ENCODE results near the gene RPS6KC1. TPM values are rescaled to one million over a fixed set of nuclear protein-coding genes. Genes with fewer than 3 reads are reported as not detected.

The RPS6KC1 gene
- total RNA-seq, 1 experiment from 2014 or later = 16.9 TPM

- DNase-seq = no peak
- H4K91ac ChIP-seq (ENCODE audit: insufficient read length, low read depth, low read length) = no peak overlapping the region
- H3K23me2 ChIP-seq (ENCODE audit: insufficient read length, low read depth, low read length, poor library complexity, severe bottlenecking) = no peaks in the 10 kb centered on the region
- H2BK20ac ChIP-seq (ENCODE audit: low read depth, low read length, poor library complexity, severe bottlenecking) = no peak overlapping the region
- H2BK15ac ChIP-seq (ENCODE audit: low read depth, low read length) = no peak overlapping the region
- WGBS (ENCODE audit: extremely low coverage, insufficient read length, low lambda C conversion rate) = no CpG with 5 or more reads among the region's 4 CpGs
- TF ChIP-seq CTCF (conservative IDR thresholded peaks at IDR 0.05) = no peak
- H2AK5ac ChIP-seq (ENCODE audit: insufficient read length, low read length) = no peak overlapping the region
- Mint-ChIP-seq H3K9me3 (no peaks in the 10 kb centered on the region), H3K4me1 (peaks cover 0 to 2% of the 10 kb centered on the region in 2 experiments; a peak in 1 of 4 replicates), H3K27me3 (ENCODE audit: low read depth) (no peaks in the 10 kb centered on the region), H3K27ac (no peak overlapping the region), H3K4me3 (no peak overlapping the region), H3K36me3 (ENCODE audit: insufficient read depth in 1 of 3, low read depth in 3 of 3) (no peaks in the 10 kb centered on the region)
- no peak overlapping the region for H3K4ac ChIP-seq (ENCODE audit: low read depth, low read length)
- no peak overlapping the region for H2BK120ac ChIP-seq (ENCODE audit: low read depth, low read length, poor library complexity, severe bottlenecking)
- H3K23ac ChIP-seq (ENCODE audit: insufficient read length, low read depth, low read length) = no peak overlapping the region
- H2BK5ac ChIP-seq (ENCODE audit: insufficient read length, low read length) = no peak overlapping the region
- no peaks in the 10 kb centered on the region for H4K20me1 ChIP-seq (ENCODE audit: control insufficient read depth, insufficient read depth, insufficient read length)
- H3K4me1 ChIP-seq (ENCODE audit: insufficient read depth, low read length) = no peaks in the 10 kb centered on the region
- H3K18ac ChIP-seq (ENCODE audit: insufficient read length, low read depth, low read length) = no peak overlapping the region
- H4K8ac ChIP-seq (replicated peaks; ENCODE audit: insufficient read length, low read depth, low read length) = no peak overlapping the region
- H3K79me2 ChIP-seq (ENCODE audit: insufficient read depth, low read length) = no peaks in the 10 kb centered on the region
- H3K9ac ChIP-seq (ENCODE audit: extremely low read depth, insufficient read length, low read length) = no peak overlapping the region
- no peak overlapping the region for H2BK12ac ChIP-seq (ENCODE audit: insufficient read length, low read depth, low read length)
- no peak overlapping the region for H4K5ac ChIP-seq (ENCODE audit: insufficient read length, low read depth, low read length)
- no peak overlapping the region for H3K27ac ChIP-seq (ENCODE audit: insufficient read length, low read depth, low read length)
- H3K56ac ChIP-seq (ENCODE audit: insufficient read length, low read depth, low read length) = no peak overlapping the region
- H3K79me1 ChIP-seq (ENCODE audit: insufficient read depth, low read depth, low read length, poor library complexity, severe bottlenecking) = no peaks in the 10 kb centered on the region
- H3K4me2 ChIP-seq (ENCODE audit: insufficient read depth, insufficient read length, low read length) = no peak overlapping the region
- no peak overlapping the region for H3K14ac ChIP-seq (ENCODE audit: insufficient read depth, low read length)
- H3T11ph ChIP-seq (ENCODE audit: low read length) = no peak overlapping the region
- H3K9me3 ChIP-seq (ENCODE audit: control insufficient read depth, low read depth, low read length) = no peaks in the 10 kb centered on the region
- H3K27me3 ChIP-seq (ENCODE audit: insufficient read depth, low read length) = no peaks in the 10 kb centered on the region
- H2AFZ ChIP-seq (ENCODE audit: low read length) = no peak overlapping the region
Measured at GRCh38 chr1:213120961-213121360, 69.9 kb downstream of the RPS6KC1 start.

Measured in H9 (cell line).